HepG2 (cell line): ENCODE measurements around the gene SLC12A2. TPM values are rescaled to one million over a fixed set of nuclear protein-coding genes. Genes with fewer than 3 reads are reported as not detected.
A peak's percentile ranks its signal among the peaks of the same experiment; 100 is the strongest.

Source experiments
- ATAC-seq: fragments of 200-7000 bp; cut with Tn5 transposase; 3 replicates; pipeline ENCODE4 v1.9.1; 2020; ENCODE audit warnings: mild to moderate bottlenecking, moderate library complexity
- BruUV-seq: library from RNA; stranded (reverse); fragments of 400-500 nt; replicated peaks from 2 replicates; lab custom pipeline; 2021; lab: Mats Ljungman, UMichigan
- CTCF ChIA-PET: fragments of 300-600 bp; formaldehyde crosslinking; extraction: SDS; loops from one replicate; lab custom pipeline; 2021; ENCODE audit warnings: low total read pairs, inconsistent platforms, low intra/inter-chr PET ratio; lab: Yijun Ruan, JAX
- POLR2A ChIA-PET: fragments of 350-600 bp; sonication (Branson Sonifier 250); formaldehyde crosslinking; loops from one replicate; lab custom pipeline; 2020; ENCODE audit warnings: antibody characterized with exemption, inconsistent platforms; lab: Yijun Ruan, JAX
- DNase-seq: peaks from one replicate; pipeline ENCODE4 v3.0.0-alpha.2; 2015; ENCODE audit warnings: low spot score
- FAIRE-seq: peaks from 3 replicates; lab custom pipeline; 2011; peaks lifted over from hg19 to GRCh38; lab: Jason Lieb, UNC
- H2AFZ ChIP-seq: one replicate; pipeline ENCODE4 v1.6.1; 2011; ENCODE audit warnings: low read length, inconsistent platforms
- H3K27ac ChIP-seq: fragments of 300-600 bp; 3 replicates; pipeline ENCODE4 v1.8.0; 2011; ENCODE audit warnings: mixed run types, mild to moderate bottlenecking, mixed read lengths, low read length, inconsistent platforms; ENCODE audit not compliant: insufficient read depth; ENCODE audit errors: extremely low read length
- H3K27me3 ChIP-seq, 2 experiments: fragments of 200-600 bp in 1 of 2; 2 replicates in 1 of 2; 3 replicates in 1 of 2; pipeline versions ENCODE4 v1.6.0 to v1.8.0; 2011; ENCODE audit warnings: low read length in 2 of 2, mild to moderate bottlenecking in 2 of 2, moderate library complexity in 2 of 2, inconsistent platforms in 1 of 2; ENCODE audit not compliant: insufficient read depth in 2 of 2, control insufficient read depth in 1 of 2
- H3K36me3 ChIP-seq, 2 experiments: fragments of 200-600 bp in 1 of 2; replicated peaks in 1 of 2; 2 replicates in 1 of 2; 3 replicates in 1 of 2; pipeline versions ENCODE4 v1.5.1 to v1.8.0; 2011; ENCODE audit warnings: low read length in 2 of 2, inconsistent platforms in 1 of 2; ENCODE audit not compliant: insufficient read depth in 2 of 2, control insufficient read depth in 1 of 2
- H3K4me1 ChIP-seq: 2 replicates; pipeline ENCODE4 v1.5.1; 2012; ENCODE audit warnings: low read length, inconsistent platforms; ENCODE audit not compliant: insufficient read depth
- H3K4me2 ChIP-seq: 2 replicates; pipeline ENCODE4 v1.6.0; 2011; ENCODE audit warnings: low read depth, low read length, inconsistent platforms
- H3K4me3 ChIP-seq, 3 experiments: fragments of 200-600 bp in 1 of 3; sonication (generic), shearing (Covaris generic) in 1 of 3; replicated peaks in 1 of 3; 2 replicates each; pipeline ENCODE4 v1.5.1; 2011 to 2016; ENCODE audit warnings: low read length in 3 of 3, inconsistent platforms in 2 of 3, low read depth in 2 of 3, mild to moderate bottlenecking in 2 of 3, control low read depth in 1 of 3, mixed read lengths in 1 of 3; ENCODE audit not compliant: insufficient read depth in 1 of 3
- H3K79me2 ChIP-seq: one replicate; pipeline ENCODE4 v1.6.1; 2011; ENCODE audit warnings: low read length, inconsistent platforms; ENCODE audit not compliant: insufficient read depth
- H3K9ac ChIP-seq: 2 replicates; pipeline ENCODE4 v1.6.0; 2011; ENCODE audit warnings: mild to moderate bottlenecking, low read depth, low read length, inconsistent platforms; ENCODE audit not compliant: insufficient read depth
- H3K9me3 ChIP-seq: 2 replicates; pipeline ENCODE4 v1.5.1; 2012; ENCODE audit warnings: mild to moderate bottlenecking, low read length
- H4K20me1 ChIP-seq: 2 replicates; pipeline ENCODE4 v1.6.0; 2011; ENCODE audit warnings: inconsistent platforms, mild to moderate bottlenecking, low read length, moderate library complexity; ENCODE audit not compliant: insufficient read depth
- AKAP8 ChIP-seq: sonication (generic); formaldehyde crosslinking; IDR thresholded peaks from 2 replicates; pipeline ENCODE4 v1.5.1; 2020; ENCODE audit warnings: mild to moderate bottlenecking, missing genetic modification reagents
- CCAR2 ChIP-seq: fragments of 200-400 bp; formaldehyde crosslinking; optimal IDR thresholded peaks from 2 replicates; pipeline ENCODE3; 2018; ENCODE audit warnings: low read depth, mild to moderate bottlenecking, low read length, moderate library complexity
- ELF3 ChIP-seq: IDR thresholded peaks from 2 replicates; pipeline ENCODE4 v1.6.1; 2016; ENCODE audit warnings: missing genetic modification reagents, missing compliant biosample characterization
- GATA4 ChIP-seq: sonication (generic); IDR thresholded peaks from 2 replicates; pipeline ENCODE4 v1.6.1; 2016; ENCODE audit warnings: antibody characterized with exemption, low read depth, borderline replicate concordance
- GFI1 ChIP-seq: sonication (generic); formaldehyde crosslinking; IDR thresholded peaks from 2 replicates; pipeline ENCODE4 v1.5.0; 2020; ENCODE audit warnings: missing genetic modification reagents, mild to moderate bottlenecking, borderline replicate concordance
- SMAD3 ChIP-seq: sonication (generic); formaldehyde crosslinking; IDR thresholded peaks from 2 replicates; pipeline ENCODE4 v1.4.0; 2020; ENCODE audit warnings: missing genetic modification reagents
- SNRNP70 ChIP-seq: fragments of 200-400 bp; formaldehyde crosslinking; IDR thresholded peaks from 2 replicates; pipeline ENCODE4 v1.6.1; 2017; ENCODE audit warnings: mild to moderate bottlenecking, low read depth, low read length, moderate library complexity
- TBP ChIP-seq: sonication (generic); formaldehyde crosslinking; IDR thresholded peaks from 2 replicates; pipeline ENCODE4 v1.5.0; 2020; ENCODE audit warnings: missing genetic modification reagents
- ZNF546 ChIP-seq: sonication (generic); formaldehyde crosslinking; conservative IDR thresholded peaks from 2 replicates; pipeline ENCODE4 v1.8.1; 2023; ENCODE audit warnings: mild to moderate bottlenecking, missing genetic modification reagents
- ZNF776 ChIP-seq: sonication (generic); formaldehyde crosslinking; IDR thresholded peaks from 2 replicates; pipeline ENCODE4 v1.4.0; 2020; ENCODE audit warnings: mild to moderate bottlenecking, missing genetic modification reagents
- WGBS: methylation state at CpG from one replicate; pipeline ENCODE4 v1.1.6; 2017; ENCODE audit warnings: low lambda C conversion rate; 5-methylcytosine and 5-hydroxymethylcytosine counted together
- in situ Hi-C: cut with HindIII; loops from 2 replicates; pipeline ENCODE4 v1.10.0; 2017; ENCODE audit warnings: low pct_unique_long_range_greater_than_20kb; ENCODE audit not compliant: extremely low pct_ligation_motif_present
- intact Hi-C: fragments of 100-400 bp; cut with micrococcal nuclease; formaldehyde crosslinking; loops from one replicate; pipeline ENCODE4 v1.10.0; 2022; ENCODE audit not compliant: unreplicated experiment
- polyA plus RNA-seq, 8 experiments: library from polyadenylated mRNA; depleted of rRNA in 3 of 8; stranded (reverse) in 7 of 8; unstranded in 1 of 8; fragments of >200 nt; fragmentation: Illumina TruSeq in 4 of 8; extraction: Trizol in 4 of 8; gene quantifications; 2 replicates each; pipeline versions ENCODE4 v1.2.1 to v1.2.3, GENCODE V29; 2011 to 2016; ENCODE audit warnings: low read depth in 4 of 8, missing spikeins in 1 of 8, mixed read lengths in 1 of 8; ENCODE audit not compliant: insufficient read depth in 1 of 8
- total RNA-seq, 5 experiments: library from RNA; depleted of rRNA; stranded (reverse); fragments of >200 nt; fragmentation: Illumina TruSeq; extraction: Trizol; gene quantifications; 2 replicates each; pipeline ENCODE4 v1.2.3, GENCODE V29; 2016; ENCODE audit warnings: low read depth in 1 of 5
- TF ChIP-seq, protein P1 (sequence below): sonication (generic); formaldehyde crosslinking; conservative IDR thresholded peaks from 2 replicates; pipeline ENCODE4 v1.8.0; 2022; ENCODE audit warnings: low read depth, missing genetic modification reagents
- TF ChIP-seq, protein P2 (sequence below): sonication (generic); formaldehyde crosslinking; IDR thresholded peaks from 2 replicates; pipeline ENCODE4 v1.4.0; 2020; ENCODE audit warnings: missing genetic modification reagents, borderline replicate concordance
- TF ChIP-seq, protein P3 (sequence below): sonication (generic); formaldehyde crosslinking; conservative IDR thresholded peaks from 2 replicates; pipeline ENCODE4 v1.4.0; 2020; ENCODE audit warnings: missing genetic modification reagents
- TF ChIP-seq, protein P4 (sequence below): sonication (generic); formaldehyde crosslinking; IDR thresholded peaks from 2 replicates; pipeline ENCODE4 v1.8.1; 2023; ENCODE audit warnings: mild to moderate bottlenecking, inconsistent platforms, moderate library complexity, missing genetic modification reagents, borderline replicate concordance
- TF ChIP-seq, protein P5 (sequence below): IDR thresholded peaks from 2 replicates; pipeline ENCODE4 v1.6.1; 2012; ENCODE audit warnings: inconsistent platforms

Gene SLC12A2
- total and polyA plus RNA-seq, 2 of the 13 experiments (the other 11 are each of a cell fraction or from before 2014, with no cell fraction given), result 4.0 to 9.7 TPM

DNA sequence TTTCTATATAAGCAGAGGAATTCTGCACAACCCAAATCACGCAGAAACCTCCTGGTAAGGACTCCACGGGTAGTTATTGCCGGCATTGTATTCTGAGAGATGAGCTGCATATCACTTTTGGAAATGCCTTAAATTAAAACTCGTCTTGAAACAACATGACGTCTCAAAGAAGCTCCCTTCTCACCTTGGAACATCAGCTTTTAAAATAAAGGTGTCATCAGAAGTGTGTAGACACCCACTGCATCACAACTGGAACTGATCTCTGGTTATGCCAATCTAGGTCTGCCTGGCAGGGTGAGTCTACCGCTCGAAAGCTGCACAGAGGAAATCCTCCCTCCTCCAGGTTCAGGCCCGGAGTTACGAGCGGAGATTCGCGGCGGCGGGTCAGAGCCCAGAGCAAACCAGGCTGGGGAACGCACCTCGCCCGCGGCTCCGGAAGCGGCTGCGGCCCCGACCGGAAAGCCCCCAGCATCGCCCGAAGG, 974 bp upstream of the SLC12A2 start:
- DNase-seq, result no peak
- TF ChIP-seq, protein P1, sequence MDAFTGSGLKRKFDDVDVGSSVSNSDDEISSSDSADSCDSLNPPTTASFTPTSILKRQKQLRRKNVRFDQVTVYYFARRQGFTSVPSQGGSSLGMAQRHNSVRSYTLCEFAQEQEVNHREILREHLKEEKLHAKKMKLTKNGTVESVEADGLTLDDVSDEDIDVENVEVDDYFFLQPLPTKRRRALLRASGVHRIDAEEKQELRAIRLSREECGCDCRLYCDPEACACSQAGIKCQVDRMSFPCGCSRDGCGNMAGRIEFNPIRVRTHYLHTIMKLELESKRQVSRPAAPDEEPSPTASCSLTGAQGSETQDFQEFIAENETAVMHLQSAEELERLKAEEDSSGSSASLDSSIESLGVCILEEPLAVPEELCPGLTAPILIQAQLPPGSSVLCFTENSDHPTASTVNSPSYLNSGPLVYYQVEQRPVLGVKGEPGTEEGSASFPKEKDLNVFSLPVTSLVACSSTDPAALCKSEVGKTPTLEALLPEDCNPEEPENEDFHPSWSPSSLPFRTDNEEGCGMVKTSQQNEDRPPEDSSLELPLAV, result no peak
- TF ChIP-seq AKAP8 (CRISPR knock-in tag) (no peak), GATA4 (no peak), GFI1 (CRISPR knock-in tag) (0 out of 2 replicates have a peak, but pooled peaks have one; percentile 48), ZNF546 (CRISPR knock-in tag) (no peak), SMAD3 (CRISPR knock-in tag) (no peak), TBP (CRISPR knock-in tag) (no peak), CCAR2 (no peak), SNRNP70 (no peak), ELF3 (no peak), ZNF776 (CRISPR knock-in tag) (no peak)
- TF ChIP-seq, protein P2, sequence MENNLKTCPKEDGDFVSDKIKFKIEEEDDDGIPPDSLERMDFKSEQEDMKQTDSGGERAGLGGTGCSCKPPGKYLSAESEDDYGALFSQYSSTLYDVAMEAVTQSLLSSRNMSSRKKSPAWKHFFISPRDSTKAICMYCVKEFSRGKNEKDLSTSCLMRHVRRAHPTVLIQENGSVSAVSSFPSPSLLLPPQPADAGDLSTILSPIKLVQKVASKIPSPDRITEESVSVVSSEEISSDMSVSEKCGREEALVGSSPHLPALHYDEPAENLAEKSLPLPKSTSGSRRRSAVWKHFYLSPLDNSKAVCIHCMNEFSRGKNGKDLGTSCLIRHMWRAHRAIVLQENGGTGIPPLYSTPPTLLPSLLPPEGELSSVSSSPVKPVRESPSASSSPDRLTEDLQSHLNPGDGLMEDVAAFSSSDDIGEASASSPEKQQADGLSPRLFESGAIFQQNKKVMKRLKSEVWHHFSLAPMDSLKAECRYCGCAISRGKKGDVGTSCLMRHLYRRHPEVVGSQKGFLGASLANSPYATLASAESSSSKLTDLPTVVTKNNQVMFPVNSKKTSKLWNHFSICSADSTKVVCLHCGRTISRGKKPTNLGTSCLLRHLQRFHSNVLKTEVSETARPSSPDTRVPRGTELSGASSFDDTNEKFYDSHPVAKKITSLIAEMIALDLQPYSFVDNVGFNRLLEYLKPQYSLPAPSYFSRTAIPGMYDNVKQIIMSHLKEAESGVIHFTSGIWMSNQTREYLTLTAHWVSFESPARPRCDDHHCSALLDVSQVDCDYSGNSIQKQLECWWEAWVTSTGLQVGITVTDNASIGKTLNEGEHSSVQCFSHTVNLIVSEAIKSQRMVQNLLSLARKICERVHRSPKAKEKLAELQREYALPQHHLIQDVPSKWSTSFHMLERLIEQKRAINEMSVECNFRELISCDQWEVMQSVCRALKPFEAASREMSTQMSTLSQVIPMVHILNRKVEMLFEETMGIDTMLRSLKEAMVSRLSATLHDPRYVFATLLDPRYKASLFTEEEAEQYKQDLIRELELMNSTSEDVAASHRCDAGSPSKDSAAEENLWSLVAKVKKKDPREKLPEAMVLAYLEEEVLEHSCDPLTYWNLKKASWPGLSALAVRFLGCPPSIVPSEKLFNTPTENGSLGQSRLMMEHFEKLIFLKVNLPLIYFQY (CRISPR knock-in tag), result no peak
- TF ChIP-seq, protein P3, sequence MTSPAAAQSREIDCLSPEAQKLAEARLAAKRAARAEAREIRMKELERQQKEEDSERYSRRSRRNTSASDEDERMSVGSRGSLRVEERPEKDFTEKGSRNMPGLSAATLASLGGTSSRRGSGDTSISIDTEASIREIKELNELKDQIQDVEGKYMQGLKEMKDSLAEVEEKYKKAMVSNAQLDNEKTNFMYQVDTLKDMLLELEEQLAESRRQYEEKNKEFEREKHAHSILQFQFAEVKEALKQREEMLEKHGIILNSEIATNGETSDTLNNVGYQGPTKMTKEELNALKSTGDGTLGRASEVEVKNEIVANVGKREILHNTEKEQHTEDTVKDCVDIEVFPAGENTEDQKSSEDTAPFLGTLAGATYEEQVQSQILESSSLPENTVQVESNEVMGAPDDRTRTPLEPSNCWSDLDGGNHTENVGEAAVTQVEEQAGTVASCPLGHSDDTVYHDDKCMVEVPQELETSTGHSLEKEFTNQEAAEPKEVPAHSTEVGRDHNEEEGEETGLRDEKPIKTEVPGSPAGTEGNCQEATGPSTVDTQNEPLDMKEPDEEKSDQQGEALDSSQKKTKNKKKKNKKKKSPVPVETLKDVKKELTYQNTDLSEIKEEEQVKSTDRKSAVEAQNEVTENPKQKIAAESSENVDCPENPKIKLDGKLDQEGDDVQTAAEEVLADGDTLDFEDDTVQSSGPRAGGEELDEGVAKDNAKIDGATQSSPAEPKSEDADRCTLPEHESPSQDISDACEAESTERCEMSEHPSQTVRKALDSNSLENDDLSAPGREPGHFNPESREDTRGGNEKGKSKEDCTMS (CRISPR knock-in tag), result no peak
- TF ChIP-seq, protein P4, sequence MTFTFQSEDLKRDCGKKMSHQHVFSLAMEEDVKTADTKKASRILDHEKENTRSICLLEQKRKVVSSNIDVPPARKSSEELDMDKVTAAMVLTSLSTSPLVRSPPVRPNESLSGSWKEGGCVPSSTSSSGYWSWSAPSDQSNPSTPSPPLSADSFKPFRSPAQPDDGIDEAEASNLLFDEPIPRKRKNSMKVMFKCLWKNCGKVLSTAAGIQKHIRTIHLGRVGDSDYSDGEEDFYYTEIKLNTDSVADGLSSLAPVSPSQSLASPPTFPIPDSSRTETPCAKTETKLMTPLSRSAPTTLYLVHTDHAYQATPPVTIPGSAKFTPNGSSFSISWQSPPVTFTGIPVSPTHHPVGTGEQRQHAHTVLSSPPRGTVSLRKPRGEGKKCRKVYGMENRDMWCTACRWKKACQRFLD (CRISPR knock-in tag), result no peak
- TF ChIP-seq, protein P5, sequence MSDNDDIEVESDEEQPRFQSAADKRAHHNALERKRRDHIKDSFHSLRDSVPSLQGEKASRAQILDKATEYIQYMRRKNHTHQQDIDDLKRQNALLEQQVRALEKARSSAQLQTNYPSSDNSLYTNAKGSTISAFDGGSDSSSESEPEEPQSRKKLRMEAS, result no peak

More for the DNA sequence above, 974 bp upstream of the SLC12A2 start:
- BruUV-seq, result no TSS peak
- H3K9me3 ChIP-seq, result no peaks in the 10 kb centered on the region
- peak overlapping the region; percentile 67 for H3K9ac ChIP-seq
- intact Hi-C loops (loop anchor here (1.0 to 5.0 kb wide), 3 partner anchors 147 to 205 kb away; no protein-coding TSS in a partner anchor), in situ Hi-C loops (loop anchor here (25.0 kb wide), 1 partner anchor 195 kb away; no protein-coding TSS in a partner anchor)
- H3K4me2 ChIP-seq, result peak overlapping the region; percentile 82
- 0 out of 2 replicates have a peak, but pooled peaks cover 3% of the 10 kb centered on the region for H4K20me1 ChIP-seq
- peak overlapping the region; percentile 20 for H2AFZ ChIP-seq
- H3K27me3 ChIP-seq, result peaks cover 0 to 5% of the 10 kb centered on the region in 2 experiments; a peak in 1 of 5 replicates
- WGBS, result 9% methylated on average over 8 of the region's 25 CpGs
- ATAC-seq (peak; percentile 42), FAIRE-seq (no peak)
- peaks cover 13% of the 10 kb centered on the region for H3K79me2 ChIP-seq
- peaks cover 15% of the 10 kb centered on the region for H3K4me1 ChIP-seq
- peak overlapping the region; percentile 46 to 75 (median 73); a peak in 5 of 6 replicates for H3K4me3 ChIP-seq
- CTCF ChIA-PET, result no interaction called here
- no peaks in the 10 kb centered on the region for H3K36me3 ChIP-seq
- POLR2A ChIA-PET, result no interaction called here
- peak overlapping the region; percentile 81 for H3K27ac ChIP-seq
